Activated CD8-positive, alpha-beta memory T cell treated with anti-CD3 and anti-CD28 coated beads, Interleukin-2, amount 50 U/mL, for 24 hours (primary cell): ENCODE measurements around the gene NEK6.

Source experiments
- DNase-seq: peaks from one replicate; pipeline ENCODE4 v3.0.0-alpha.2; 2020; ENCODE audit errors: extremely low read depth

NEK6 gene

GRCh38 chr9:124342776-124343485 is 85.2 kb downstream of the NEK6 start:
- no peak for DNase-seq

DNA sequence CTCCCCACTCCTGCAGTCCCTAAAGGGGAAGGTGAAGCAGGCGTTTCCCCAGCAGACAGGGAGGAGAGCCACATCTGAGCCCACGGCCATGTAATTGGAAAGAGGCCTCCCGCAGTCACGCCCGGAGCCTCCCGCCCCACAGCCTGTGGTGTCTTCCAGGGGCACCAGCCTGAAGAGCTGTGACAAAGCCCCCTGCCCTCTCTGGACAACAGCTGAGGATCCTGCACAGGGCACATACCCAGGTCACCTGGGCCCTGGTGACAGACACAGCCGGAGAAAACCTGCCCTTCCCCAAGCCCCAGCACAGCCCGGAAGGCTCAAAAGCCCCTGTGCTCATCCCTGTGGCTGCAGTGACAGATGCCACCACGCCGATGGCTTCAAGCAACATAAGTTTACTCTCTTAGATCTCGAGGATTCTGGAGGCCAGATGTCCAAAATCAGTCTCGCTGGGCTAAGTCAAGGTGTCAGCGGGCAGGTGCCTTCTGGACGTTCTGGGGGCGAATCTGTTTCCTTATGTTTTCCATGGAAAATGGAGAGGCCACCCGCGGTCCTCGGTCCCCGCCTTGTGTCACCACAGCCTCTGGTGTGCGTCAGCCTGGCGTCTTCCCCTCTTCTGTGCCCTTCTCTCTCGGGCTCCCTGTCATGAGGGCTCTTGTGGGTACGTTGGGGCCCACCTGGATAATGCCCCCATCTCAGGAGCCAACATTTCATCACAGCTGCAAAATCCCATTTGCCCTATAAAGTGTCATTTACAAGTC is 86.0 kb downstream of the NEK6 start:
- DNase-seq: no peak

DNA sequence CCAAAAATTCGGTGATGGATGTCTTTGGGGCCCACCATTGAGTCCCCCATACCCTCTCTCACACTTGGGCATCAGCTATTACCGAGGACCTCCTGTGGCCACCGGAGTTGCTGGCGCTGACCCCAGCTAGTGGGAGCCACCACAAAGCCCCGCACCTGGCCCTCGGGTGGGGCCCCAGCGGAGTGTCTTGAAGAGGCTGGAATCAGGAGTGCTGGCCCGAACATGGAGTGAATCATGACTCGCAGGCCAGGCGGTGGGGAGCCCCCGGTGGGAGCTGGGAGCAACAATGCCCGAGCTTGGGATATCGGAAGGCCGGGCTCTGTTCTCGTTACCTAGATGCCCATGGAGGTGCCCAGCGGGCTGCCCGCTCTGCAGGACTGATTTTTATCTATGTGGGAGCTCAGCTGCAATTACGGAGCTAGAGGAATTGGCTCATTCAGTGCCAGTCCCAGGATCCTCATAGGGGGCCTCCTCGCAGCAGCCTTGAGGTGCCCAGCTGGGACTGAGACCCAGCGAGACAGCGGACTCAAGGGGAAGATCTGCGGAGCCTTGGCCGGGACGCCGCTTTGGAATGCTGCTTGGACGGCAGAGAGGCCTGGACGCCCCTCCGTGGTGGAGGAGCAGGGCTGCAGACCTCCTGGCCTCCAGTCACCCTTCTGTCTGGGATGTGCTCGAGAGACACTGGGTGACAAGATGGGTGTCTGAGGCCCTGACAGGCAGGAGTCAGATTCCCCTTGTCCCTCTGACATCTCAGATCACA is 86.7 kb downstream of the NEK6 start:
- no peak for DNase-seq

DNA sequence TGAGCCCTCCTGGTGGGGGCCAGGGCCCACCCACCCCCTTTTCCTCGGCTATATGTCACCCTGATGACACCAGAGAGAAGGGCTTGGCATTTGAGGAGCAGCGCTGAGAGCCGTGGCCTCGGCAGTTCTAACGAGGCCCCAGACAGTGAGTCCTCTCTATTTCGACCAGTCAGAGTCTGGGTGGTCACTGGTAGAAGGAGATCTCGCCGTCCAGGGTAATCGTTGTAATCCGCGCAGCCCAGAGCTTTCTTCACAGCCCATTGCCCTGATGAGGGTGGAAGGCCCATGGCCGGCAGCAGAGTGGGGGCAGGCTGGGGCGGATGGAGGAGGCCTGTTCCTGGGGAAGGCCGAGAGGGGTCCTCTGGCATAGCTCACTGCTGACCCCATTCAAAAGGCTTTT is 87.3 kb downstream of the NEK6 start:
- DNase-seq: no peak

- DNase-seq: no peak
These were observed 88.1 kb downstream of the NEK6 start for GRCh38 chr9:124345751-124346281.

- DNase-seq: no peak
These were observed 88.8 kb downstream of the NEK6 start for GRCh38 chr9:124346347-124347163.

DNA sequence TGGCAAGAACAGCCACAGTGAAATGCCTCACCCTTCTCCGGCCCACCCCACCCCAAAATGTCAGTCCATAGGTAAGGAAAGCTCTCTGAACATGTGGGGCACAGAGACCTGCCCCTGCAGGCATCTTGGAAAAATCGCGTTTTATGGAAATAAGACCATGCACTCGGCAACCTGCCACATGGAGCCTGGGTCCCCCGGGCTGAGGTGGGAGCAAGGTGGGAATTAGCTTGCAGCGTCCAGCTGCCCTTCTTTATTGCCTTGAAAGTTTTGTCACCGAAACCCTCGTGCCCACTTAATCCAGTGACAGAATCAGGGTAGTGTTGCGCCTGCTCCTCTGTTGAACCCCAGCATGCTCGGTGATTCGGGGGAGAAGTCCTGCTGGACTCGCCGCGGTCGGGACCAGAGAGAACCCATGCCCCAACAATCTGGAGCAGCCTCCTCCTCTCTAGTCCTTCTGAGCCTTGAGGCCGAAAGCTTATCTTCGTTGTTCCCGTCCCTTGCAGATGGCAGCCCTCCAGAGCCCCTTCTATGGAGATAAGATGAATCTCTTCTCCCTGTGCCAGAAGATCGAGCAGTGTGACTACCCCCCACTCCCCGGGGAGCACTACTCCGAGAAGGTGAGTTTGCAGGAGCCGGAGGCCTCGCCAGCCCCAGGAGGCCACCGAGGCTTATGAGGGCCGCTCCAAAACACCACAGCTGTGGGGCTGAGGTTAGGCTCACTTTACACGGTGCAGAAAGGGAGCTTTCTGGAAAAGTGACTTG is 89.6 kb downstream of the NEK6 start:
- DNase-seq: no peak

- DNase-seq: no peak
These were observed 90.2 kb downstream of the NEK6 start for GRCh38 chr9:124347968-124348358.

GRCh38 chr9:124348363-124348762 is 90.6 kb downstream of the NEK6 start:
- DNase-seq: no peak

GRCh38 chr9:124348831-124349230 is 91.1 kb downstream of the NEK6 start:
- no peak for DNase-seq

DNA sequence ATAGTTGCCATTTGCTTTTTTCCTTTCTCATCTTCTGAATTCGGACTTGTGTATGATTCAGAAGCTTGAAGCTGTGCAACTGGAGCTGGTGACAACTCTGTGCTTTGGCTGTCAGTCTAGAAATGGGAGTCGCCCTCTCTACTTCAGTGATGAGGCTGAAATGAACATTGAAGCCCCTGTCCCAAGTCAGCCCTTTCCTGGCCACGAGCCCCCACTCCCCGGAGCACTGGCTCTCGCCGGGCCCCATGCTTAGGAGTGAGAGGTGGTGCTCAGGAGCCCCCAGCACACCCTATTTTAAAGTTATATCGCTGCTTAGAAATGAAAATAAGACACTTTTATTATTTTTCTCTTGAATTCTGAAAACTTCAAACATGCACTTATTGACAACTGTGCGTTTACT is 91.5 kb downstream of the NEK6 start:
- no peak for DNase-seq

DNA sequence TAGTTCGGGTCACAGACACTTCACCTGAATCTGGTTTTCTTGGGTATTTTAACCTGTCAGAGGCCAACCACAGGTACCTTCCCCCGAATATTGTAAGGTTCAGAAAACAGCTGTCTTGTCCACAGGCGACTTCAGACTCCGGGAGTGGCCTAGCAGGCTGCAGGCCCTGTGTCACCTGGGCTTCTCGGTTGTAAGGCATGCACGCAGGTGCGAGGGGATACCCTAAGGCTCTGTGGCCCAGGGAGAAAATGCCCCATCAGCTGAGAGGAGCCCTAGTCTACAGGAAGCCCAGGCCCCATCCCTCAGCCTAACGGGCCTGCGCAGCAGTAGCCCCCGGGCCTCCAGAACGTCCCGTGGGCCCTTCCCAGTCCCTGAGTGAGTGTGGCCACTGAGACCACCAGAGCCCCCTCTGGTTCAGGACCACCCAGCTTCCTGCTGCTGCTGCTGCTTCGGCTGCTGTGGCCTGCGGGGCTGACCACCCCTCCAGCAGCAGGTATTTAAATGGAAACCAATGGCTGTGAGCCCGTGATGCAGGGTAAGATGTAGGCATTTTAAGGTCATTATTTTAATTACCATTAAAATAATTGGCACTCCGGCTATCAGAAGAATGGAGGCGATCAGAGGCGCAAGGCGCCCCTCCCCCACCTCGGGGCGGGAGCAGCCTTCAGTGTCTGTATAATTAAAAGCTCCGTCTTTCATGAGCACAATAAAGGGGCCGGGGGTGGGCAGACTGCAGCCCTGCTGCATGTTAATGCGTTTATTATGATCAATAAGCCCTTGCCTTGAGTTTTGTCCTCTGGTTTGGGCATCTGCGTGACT is 92.1 kb downstream of the NEK6 start:
- DNase-seq: no peak

- DNase-seq: no peak
These were observed 92.9 kb downstream of the NEK6 start for GRCh38 chr9:124350494-124351263.

GRCh38 chr9:124351672-124352468 is 94.1 kb downstream of the NEK6 start:
- no peak for DNase-seq

- no peak for DNase-seq
These were observed 94.9 kb downstream of the NEK6 start for GRCh38 chr9:124352616-124353015.

GRCh38 chr9:124353166-124353768 is 95.5 kb downstream of the NEK6 start:
- no peak for DNase-seq

DNA sequence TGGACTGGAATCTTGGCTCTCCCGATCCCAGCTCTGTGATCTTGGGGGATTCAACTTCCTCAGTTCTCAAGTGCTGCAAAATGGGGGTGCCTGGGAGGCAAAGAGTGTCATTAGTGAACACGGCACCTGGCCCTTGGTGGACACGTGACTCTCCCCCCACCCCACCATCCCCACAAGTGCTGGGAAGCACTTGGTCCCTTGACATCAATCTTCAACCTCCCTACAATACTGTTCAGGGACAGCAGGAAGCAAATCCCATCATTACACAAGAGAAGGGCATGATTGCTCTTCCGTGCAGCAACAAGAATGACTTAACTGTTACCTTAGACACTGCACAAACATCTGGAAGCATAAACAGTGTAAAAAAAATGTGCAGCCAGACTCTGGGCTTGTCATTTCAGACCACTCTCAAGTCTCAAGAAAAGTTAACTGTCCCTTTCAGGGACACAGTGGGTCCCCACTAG is 96.1 kb downstream of the NEK6 start:
- no peak for DNase-seq
